ENCODE data around the gene PARN.
"Not testable (repeated sequence)": the region's sequence is repeated elsewhere in the genome, so short reads cannot be mapped to it uniquely, and the experiment has no call there.

The PARN gene

DNA sequence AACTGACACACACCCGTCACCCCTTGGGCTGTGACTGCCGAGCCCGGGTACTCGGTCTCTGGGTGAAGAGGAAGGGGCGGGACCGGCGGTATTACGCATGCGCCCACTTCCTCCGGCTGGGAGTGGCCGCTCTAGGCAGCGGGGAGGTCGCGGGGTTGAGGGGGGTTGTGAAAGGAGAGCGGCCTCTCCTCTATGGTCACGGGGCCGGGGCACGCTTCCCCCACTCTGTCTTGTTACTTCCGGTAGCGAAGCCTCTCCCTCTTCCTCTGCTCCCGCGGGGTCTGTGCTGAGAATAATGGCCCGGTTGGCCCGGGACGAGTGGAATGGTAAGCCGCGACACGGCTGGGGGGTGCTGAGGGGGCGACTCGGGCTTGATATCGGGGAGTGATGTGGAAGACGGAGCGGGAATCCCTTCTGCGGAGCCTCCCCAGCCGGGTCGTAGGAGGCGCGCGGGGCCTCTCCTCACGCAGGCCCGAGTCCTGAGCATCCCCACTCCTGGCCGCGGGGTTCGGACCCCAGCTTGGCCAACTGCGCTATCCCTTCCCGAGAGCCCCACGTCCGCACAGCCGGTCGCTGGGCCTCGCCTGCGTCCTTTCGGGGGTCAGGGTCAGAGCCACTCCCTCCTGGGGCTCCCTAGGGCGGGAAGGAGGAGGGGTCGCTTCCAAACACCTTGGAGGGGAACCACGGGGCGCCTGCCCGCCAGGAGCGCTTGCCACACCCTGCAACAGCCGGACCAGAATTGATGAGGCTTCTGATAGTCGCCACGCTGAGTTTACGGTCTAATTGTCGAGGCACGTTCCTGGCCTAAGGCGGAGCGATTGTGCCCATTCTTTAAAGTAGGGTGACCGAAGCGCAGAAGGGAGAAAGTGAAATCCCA is 2.9 kb upstream of the PARN start, which contains the start of gene BFAR:
Gene BFAR (plus strand): TSS at position 259 of the 877 bp plus-strand sequence. CDS start 11,396 bp downstream, outside the sequence.
- peak; percentile 95 for DNase-seq

DNA sequence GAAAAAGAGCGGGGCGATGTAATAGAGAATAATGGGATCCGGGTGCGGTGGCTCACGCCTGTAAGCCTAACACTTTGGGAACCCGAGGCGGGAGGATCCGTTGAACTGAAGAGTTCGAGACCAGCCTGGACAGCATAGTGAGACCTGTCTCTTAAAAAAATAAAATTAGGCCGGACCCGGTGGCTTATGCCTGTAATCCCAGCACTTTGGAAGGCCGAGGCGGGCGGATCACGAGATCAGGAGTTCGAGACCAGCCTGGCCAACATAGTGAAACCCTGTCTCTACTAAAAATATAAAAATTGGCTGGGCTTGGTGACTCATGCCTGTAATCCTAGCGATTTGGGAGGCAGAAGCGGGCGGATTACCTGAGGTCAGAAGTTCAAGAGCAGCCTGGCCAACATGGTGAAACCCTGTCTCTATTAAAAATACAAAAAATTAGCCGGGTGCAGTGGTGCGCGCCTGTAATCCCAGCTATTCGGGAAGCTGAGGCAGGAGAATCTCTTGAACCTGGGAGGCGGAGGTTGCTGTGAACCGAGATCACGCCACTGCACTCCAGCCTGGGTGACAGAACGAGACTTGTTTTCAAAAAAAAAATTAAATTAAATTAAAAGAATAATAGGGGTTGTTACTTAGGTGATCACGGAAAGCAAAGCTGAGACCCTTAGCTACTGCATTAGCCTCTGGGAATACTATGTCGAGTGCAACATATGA is 715 bp upstream of the PARN start:
- DNase-seq: not testable (repeated sequence)

- DNase-seq: no peak
Observed at GRCh38 chr16:14629612-14629918, 495 bp downstream of the PARN start.

DNA sequence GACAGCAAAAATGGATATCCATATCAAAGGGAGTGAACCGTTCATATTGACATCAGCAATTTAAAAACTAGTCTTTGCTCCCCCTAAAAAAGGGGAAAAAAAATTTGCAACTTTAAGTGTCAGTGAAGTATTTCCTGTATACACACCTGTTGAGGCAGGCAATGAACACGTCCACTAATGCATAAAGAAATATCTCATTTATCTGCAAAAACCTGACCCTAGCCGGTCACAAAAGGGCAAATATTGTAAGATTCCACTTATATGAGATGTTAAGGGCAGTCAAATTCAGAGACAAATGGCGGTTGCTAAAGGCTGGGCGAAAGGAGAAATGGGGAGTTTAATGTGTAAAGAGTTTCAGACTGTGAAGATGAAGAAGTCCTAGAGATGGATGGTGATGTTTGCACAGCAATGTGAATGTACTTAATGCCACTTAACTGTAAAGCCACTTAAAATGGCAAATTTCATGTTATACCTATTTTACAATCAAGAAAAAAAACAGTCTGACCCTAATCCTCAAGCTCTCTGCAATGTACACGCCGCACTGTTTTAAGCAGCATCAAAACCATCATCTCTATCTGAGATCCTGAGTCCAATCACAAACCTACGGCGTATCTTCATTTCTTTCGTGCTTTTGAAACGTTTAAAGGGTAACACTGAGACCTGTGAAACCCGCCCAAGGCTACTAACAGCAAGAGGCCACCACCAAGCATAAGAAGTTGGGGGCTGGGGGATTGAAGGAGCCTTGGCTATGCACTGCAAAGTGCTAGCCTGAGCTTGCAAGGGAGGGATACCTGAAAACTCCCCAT is 1.1 kb downstream of the PARN start:
- DNase-seq: no peak

DNA sequence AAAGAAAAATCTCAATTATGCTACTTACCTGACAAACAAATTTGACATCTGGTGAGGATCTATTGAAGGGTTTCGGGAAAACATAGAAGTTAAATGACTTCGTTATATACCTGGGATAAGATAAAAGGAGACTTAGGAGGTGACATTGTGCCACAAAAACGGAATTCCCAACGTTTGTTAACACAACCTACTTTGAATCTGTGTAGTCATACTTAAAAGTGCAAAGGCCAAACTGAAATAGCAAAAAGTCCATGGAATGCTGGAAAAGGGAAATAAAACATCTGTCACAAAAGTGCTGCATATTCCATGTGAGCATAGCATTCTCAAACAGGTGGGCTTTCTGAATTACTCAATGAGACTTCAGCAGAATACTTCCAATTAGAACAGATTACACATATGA is 3.0 kb downstream of the PARN start:
- no peak for DNase-seq

DNA sequence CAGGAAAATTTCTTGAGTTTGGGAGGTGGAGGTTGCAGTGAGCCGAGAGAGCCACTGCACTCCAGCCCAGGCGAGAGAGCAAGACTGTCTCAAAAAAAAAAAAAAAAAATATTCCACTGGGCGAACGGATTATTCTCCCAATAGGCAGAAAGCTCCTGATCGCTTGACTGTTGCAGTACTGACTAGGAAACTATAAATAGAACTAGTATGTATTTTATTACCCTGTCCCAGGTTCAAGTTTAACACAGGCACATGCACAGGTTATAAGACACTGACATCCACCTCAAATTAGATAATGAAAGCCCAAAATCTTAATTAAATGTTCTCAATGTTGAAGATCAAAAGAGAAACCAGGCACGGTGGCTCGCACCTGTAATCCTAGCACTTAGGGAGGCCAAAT is 11.5 kb downstream of the PARN start:
- no peak for DNase-seq

DNA sequence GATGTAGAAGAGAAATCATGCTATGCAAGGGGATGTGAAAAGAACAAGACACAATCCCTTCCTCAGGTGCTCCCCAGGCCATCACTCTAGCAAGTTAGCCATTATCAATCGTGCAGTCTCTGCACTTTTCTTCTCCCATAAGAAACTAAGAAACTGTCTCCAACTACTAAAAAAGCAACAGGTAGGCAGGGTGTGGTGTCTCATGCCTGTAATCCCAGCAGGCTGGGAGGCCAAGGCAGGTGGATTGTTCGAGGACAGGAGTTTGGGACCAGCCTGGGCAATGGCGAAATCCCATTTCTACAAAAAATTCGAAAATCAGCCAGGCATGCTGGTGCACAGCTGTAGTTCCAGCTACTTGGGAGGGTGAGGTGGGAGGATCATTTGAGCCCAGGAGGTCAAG is 13.8 kb downstream of the PARN start:
- no peak for DNase-seq

- no peak for DNase-seq
Observed at GRCh38 chr16:14613991-14614390, 16.1 kb downstream of the PARN start.

GRCh38 chr16:14611660-14612059 is 18.4 kb downstream of the PARN start:
- DNase-seq: no peak

GRCh38 chr16:14609716-14610115 is 20.3 kb downstream of the PARN start:
- no peak for DNase-seq

GRCh38 chr16:14608604-14609003 is 21.5 kb downstream of the PARN start:
- DNase-seq: no peak

GRCh38 chr16:14608111-14608566 is 21.9 kb downstream of the PARN start:
- DNase-seq: no peak

DNA sequence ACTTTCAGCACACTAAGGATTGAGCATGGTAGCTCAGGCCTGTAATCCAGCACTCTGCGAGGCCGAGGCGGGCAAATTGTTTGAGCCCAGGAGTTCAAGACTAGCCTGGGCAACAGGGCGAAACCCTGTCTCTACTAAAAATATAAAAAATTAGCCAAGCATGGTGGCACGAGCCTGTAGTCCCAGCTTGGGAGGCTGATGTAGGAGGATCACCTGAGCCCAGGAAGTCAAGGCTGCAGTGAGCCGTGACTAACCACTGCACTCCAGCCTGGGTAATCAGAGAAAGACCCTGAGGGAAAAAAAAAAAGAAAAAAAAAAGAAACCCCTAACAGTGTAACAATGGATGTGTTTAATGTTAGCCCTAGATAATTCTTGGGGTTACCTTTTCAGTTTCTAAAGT is 24.0 kb downstream of the PARN start:
- DNase-seq: no peak

- DNase-seq: no peak
Observed at GRCh38 chr16:14602443-14602963, 27.6 kb downstream of the PARN start.

GRCh38 chr16:14600164-14600563 is 29.9 kb downstream of the PARN start:
- no peak for DNase-seq

DNA sequence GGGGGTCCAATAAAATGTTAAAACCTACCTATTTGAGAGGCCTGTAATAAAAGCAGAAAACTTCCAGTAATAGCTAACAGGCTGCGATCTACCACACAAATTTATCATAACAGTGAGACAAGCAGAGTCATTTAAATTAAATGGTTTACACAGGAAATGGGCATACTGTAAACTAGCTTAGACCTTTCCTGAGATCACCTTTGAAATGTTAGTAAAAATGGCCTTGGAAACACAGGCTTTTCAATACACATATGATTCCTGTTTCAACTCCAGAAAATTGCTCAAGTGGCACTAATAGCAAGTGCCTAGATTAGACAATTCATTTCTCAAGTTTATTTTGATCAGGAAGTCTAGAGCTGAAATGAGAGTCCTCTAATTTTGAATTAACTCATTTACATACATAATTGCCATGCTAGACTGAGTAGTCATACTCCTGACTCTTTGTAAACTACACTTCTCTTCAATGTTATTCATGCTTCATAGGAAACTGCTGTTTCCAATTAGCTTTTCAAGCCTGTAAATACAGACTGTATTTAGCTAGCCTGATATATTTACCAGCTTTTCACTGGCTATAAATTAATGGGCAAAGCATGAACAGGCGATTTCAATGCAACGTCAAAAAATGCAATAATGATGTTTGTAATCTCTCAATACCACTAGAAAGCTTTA is 43.3 kb downstream of the PARN start:
- no peak for DNase-seq

DNA sequence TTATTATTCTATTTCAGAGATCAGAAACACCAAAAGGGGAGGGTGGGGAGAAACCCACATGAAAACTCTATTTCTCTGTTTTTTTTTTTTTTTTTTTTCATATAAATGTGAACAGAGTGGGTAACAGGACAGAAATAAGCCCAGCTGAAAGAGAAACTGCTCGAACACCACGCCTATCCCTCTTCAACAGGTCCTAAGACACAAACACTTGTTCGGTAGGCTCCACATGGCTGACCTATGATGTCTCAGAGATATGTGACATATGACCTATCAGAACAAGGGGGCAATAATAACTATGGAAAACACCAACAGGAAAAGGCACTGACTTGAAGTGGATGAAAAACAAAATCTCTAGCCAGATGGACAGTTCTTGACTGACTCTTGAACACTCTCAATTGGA is 44.8 kb downstream of the PARN start:
- no peak for DNase-seq

DNA sequence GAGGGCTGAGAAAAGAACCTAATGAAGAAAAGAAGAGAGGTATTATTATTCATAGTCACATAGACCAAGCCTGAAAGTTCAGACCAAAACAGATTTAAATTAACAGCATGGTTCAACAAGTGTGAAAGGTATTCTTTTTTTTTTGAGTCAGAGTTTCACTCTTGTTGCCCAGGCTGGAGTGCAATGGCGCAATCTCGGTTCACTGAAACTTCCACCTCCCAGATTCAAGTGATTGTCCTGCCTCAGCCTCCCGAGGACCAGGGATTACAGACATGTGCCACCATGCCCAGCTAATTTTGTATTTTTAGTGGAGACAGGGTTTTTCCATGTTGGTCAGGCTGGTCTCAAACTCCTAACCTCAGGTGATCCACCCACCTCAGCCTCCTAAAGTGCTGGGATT is 49.1 kb downstream of the PARN start:
- not testable (repeated sequence) for DNase-seq

DNA sequence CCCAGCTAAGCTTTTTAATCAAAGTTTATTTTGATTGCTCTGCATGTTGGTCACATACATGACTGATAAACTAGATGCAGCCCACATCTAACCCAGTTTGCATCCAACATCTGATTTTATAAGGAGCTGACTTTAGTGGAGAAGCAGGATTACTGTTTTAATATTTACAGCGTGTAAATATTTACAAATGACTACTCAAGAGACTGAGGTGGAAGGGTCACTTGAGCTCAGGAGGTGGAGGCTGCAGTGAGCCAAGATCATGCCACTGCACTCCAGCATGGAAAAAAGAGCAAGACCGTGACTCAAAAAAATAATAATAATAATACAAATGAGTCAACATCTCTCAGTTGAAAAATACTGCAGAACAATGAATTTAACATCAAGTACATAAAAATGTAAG is 50.8 kb downstream of the PARN start:
- no peak for DNase-seq

DNA sequence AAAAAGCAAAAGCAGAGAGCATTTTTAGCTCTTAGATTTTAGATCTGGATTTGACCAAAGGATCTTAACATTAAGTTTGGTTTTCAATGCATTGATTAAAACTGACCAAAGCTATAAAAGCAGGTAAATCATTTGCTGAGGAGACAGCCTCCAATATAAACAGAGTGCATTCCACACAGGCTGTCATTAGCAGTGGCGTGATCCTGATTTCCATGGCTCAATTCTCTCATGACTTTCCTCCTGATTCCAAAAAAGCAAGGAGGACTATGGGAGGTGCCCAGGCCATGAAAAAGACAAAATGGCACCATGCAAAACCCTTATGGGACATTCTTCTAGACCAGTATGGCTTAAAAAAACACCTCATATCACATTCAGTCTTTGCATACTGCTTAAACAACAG is 53.5 kb downstream of the PARN start:
- DNase-seq: no peak

DNA sequence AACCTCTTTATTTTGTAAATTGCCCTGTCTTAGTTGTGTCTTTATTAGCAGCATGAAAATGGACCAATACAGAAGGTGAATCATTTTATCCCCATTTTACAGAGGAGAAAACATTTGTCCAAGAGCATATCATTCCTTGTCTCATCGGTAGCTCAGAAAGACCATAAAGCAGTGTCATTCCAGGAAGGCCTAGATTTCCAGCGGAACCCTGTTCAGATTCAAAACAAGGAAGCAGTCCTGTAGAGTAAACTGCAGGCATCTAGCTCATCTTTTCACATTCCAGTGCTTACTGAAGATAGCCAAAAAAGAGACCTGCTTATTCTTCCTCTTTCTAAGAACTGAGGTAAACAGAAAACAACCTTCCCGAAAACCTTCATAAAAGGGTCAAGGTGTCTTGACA is 54.0 kb downstream of the PARN start:
- DNase-seq: no peak

DNA sequence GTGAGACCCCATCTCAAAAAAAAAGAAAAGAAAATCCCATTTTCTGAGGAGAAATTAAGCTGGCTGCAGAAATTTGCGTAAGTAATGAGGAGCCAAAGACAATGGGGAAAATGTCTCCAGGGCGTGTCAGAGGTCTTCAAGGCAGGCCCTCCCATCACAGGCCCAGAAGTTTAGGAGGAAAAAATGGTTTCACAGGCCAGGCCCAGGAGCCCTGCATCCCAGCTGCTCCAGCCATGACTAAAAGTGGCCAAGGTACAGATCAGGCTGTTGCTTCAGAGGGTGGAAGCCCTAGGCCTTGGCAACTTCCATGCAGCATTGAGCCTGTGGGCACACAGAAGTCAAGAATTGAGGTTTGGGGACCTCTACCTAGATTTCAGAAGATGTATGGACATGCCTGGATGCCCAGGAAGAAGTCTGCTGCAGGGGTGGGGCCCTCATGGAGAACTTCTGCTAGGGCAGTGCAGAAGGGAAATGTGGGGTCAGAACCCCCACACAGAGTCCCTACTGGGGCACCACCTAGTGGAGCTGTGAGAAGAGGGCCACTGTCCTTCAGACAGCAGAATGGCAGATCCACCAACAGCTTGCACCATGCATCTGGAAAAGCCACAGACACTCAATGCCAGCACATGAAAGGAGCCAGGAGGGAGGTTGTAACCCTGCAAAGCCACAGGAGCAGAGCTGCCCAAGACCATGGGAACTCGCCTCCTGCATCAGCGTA is 55.2 kb downstream of the PARN start:
- not testable (repeated sequence) for DNase-seq

Data from NCI-H2107 (cell line).